ENCODE measurements around the gene NRARP.

Gene NRARP

DNA sequence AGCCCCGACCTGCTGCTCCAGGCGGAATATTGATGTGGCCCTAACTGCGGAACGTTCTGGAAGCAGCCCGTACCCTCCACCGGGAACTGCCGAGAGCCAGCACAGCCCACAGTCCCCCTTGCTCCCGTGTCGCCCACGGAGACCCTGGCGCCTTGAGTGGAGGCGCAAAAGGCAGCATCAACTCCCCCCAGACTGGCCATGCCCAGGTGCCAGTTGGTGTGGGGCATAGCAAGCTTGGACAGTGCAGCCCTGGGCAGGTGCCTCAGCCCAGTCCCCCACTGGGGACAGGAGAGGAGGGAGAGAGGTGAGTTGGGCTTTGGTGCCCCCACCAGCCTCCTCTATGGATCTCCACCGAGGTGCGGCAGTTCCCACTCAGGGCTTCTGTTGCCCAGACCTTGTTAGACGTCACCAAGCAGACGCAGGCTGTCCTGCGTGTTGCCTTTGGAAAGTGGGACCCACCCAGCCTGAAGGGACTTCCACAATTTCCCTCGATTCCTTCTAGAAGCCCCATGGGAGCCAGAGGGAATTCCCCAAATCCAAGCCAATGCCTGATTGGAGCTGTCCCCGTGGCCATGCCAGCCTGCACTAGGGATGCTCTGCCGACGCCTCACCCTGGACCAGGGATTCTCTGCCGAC, 19.8 kb upstream of the NRARP start:
- DNase-seq, result no peak

GRCh38 chr9:137320555-137321384, 18.7 kb upstream of the NRARP start:
- peak; percentile 54 for DNase-seq

- DNase-seq, result no peak
Measured at GRCh38 chr9:137319739-137320551, 17.9 kb upstream of the NRARP start.

DNA sequence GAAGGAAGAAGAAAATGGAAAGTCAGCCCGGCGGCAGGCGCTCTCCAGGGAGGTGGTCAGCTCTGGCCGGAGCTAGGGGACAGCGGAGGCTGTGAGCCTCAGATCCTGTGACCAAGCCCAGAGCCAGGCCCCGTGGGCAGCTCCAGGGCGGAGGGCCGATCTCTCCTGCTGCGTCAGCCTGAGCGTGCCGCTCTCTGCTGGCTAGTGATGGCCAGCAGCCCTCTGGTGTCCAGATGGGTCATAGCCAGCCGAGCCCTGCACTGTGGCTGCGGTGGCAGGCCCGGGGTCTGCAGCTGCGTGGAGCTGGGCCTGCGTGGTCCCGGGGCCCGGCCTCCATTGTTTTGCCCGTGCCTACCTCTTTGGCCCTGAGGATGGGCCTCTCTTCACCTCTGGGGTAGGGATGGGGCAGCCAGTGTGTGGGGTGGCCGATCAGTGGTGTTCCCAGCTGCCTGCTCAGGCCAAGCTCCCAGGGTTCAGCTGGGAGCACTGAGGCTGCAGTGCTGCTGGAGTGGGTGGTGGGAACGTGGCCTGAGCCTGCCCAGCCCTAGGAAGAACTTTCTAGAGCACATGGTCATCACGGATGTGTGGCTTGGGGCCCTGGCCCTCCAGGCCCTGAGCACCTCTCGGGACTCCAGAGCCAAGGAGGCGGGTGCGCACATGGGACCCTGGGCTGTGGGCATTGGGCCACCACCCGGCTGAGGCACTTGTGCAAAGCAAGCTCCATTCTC, 17.1 kb upstream of the NRARP start:
- no peak for DNase-seq

DNA sequence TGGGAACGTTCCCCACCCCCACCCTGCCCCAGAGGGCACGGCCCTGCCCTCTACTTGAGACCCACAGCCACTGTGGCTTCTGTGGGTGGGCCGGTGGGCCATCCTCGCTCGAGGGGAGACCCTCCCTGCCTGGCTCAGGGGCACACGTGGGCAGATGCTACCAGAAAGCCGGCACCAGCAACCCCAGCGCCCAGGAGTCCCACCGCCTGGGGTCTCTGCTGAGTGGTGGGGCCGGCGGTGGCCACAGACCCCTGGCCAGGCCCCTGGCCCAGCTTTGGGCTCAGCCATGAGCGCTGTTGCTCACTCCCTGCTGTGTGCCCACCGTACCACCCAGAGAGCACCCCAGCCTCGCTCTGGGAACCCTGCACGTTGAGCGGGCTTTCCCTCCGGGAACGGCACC, 16.5 kb upstream of the NRARP start:
- no peak for DNase-seq

- no peak for DNase-seq
Measured at GRCh38 chr9:137317718-137318511, 15.8 kb upstream of the NRARP start.

DNA sequence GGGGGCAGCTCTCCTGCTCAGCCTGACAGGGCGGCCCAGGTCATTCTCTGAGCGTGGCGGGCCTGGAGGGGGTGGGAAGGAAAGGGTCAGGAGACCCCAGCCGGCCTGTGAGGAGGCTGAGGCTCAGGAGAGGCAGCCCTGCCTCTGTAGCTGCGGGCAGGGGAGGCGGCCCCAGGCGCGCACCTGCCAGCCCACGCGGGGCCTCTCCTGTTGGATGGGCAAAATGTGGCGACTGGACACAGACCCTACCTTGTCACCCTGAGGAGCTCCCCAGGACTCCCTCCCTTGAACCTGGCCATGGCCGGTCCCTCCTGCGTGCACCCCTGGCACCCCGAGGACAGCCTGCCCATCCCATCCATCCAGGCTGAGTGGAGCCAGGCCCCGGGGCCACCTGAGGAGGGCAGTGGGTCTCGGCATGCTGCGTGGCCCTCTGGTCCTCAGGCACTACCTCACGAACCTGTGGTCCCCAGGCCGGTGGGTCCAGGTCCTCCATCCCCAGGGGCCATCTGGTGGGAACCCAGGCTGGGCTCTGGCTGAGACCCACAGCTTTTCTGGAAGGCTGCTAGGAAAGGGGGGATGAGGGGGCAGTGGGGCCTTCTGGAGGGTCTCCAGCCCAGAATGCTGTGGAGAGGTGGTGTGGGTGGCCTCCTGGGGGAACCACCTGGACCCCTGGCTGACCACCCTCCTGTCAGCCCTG, 15.1 kb upstream of the NRARP start:
- DNase-seq, result no peak

- DNase-seq, result peak; percentile 53
Measured at GRCh38 chr9:137316012-137316981, 14.2 kb upstream of the NRARP start.

GRCh38 chr9:137315581-137316011, 13.5 kb upstream of the NRARP start:
- DNase-seq, result no peak

GRCh38 chr9:137314561-137315560, 12.8 kb upstream of the NRARP start:
- no peak for DNase-seq

- DNase-seq, result no peak
Measured at GRCh38 chr9:137313956-137314560, 12.0 kb upstream of the NRARP start.

GRCh38 chr9:137313326-137313936, 11.4 kb upstream of the NRARP start:
- no peak for DNase-seq

- DNase-seq, result no peak
Measured at GRCh38 chr9:137312852-137313325, 10.8 kb upstream of the NRARP start.

DNA sequence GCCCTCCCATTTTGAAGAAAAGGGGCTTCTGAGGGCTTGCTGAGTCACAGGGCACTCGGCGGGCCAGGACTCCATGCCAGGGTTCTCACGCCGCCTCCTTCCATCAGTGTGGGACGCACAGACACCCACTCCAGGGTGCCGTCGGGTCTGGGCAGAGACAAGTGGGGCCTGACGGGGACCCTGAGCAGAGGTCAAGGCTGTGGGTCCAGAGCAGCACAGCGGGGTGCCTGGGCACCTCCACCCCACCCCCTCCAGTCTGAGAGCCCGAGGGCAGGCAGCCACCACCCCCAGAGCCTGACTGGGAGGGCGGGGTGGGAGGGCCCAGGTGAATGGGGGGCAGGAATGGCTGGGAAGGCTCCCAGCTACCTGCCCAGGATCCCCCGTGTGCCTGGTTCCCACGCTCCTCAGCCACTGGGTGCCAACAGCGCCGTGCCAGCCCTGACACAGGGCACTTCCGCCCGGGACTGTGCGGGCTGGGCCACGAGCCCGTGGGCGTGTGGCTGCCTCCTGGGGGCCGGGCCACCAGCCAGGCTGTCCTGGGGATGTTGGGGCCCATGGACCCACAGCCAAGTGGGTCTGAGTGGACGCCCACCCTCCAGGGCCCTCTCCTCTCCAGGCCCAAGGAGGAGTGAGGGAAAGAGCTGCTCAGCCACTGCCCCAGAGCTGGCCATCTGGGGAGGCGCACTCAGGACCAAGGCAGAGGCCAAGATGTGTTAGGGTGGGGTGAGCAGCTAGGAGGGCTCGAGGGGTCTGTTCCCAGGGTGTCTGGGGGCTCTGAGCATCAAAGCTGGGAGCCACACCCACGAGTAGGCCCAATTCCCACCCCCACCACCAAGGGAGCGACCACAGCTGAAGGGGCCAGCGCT, 10.1 kb upstream of the NRARP start:
- DNase-seq, result no peak

- peak; percentile 14 for DNase-seq
Measured at GRCh38 chr9:137311171-137311985, 9.3 kb upstream of the NRARP start.
